HepG2 (cell line): ENCODE results near the gene CCDC57. TPM values are rescaled to one million over a fixed set of nuclear protein-coding genes. Genes with fewer than 3 reads are reported as not detected.

Source experiments
- CBX5 ChIP-seq: sonication (generic); formaldehyde crosslinking; IDR thresholded peaks from 2 replicates; pipeline ENCODE4 v1.4.0; 2020; ENCODE audit warnings: missing genetic modification reagents, borderline replicate concordance
- GABPB1 ChIP-seq: IDR thresholded peaks from 2 replicates; pipeline ENCODE4 v1.6.1; 2016; ENCODE audit warnings: mild to moderate bottlenecking, missing genetic modification reagents, moderate library complexity, missing compliant biosample characterization
- GATA4 ChIP-seq: sonication (generic); IDR thresholded peaks from 2 replicates; pipeline ENCODE4 v1.6.1; 2016; ENCODE audit warnings: antibody characterized with exemption, low read depth, borderline replicate concordance
- JDP2 ChIP-seq: sonication (generic); formaldehyde crosslinking; IDR thresholded peaks from 2 replicates; pipeline ENCODE4 v1.8.1; 2022; ENCODE audit warnings: missing genetic modification reagents, borderline replicate concordance
- MAZ ChIP-seq, 2 experiments: sonication (generic) in 1 of 2; formaldehyde crosslinking in 1 of 2; IDR thresholded peaks; 2 replicates each; pipeline versions ENCODE4 v1.5.0 to v1.6.1; 2012 to 2020; ENCODE audit warnings: low read depth in 2 of 2, mild to moderate bottlenecking in 2 of 2, borderline replicate concordance in 1 of 2, improper control_type of control experiment in 1 of 2, low read length in 1 of 2, missing genetic modification reagents in 1 of 2, moderate library complexity in 1 of 2
- MED1 ChIP-seq: sonication (generic); formaldehyde crosslinking; IDR thresholded peaks from 2 replicates; pipeline ENCODE4 v1.4.0; 2020; ENCODE audit warnings: missing genetic modification reagents
- MEIS2 ChIP-seq: sonication (generic); formaldehyde crosslinking; IDR thresholded peaks from 2 replicates; pipeline ENCODE4 v1.9.0; 2021; ENCODE audit warnings: mild to moderate bottlenecking, missing genetic modification reagents
- MIXL1 ChIP-seq: IDR thresholded peaks from 2 replicates; pipeline ENCODE4 v1.6.1; 2016
- NKX3-1 ChIP-seq: sonication (generic); formaldehyde crosslinking; IDR thresholded peaks from 2 replicates; pipeline ENCODE4 v1.5.0; 2020; ENCODE audit warnings: missing genetic modification reagents
- PRMT3 ChIP-seq: sonication (generic); formaldehyde crosslinking; IDR thresholded peaks from 2 replicates; pipeline ENCODE4 v1.8.1; 2022; ENCODE audit warnings: low read depth, mild to moderate bottlenecking, moderate library complexity, missing genetic modification reagents, borderline replicate concordance
- SCMH1 ChIP-seq: sonication (generic); formaldehyde crosslinking; IDR thresholded peaks from 2 replicates; pipeline ENCODE4 v1.9.0; 2021; ENCODE audit warnings: missing genetic modification reagents, mild to moderate bottlenecking, borderline replicate concordance
- SNRNP70 ChIP-seq: fragments of 200-400 bp; formaldehyde crosslinking; IDR thresholded peaks from 2 replicates; pipeline ENCODE4 v1.6.1; 2017; ENCODE audit warnings: mild to moderate bottlenecking, low read depth, low read length, moderate library complexity
- TEAD3 ChIP-seq: optimal IDR thresholded peaks from 2 replicates; pipeline ENCODE3; 2016; ENCODE audit warnings: borderline replicate concordance
- ZNF20 ChIP-seq: sonication (generic); formaldehyde crosslinking; IDR thresholded peaks from 2 replicates; pipeline ENCODE4 v1.4.0; 2020; ENCODE audit warnings: mild to moderate bottlenecking, moderate library complexity, missing genetic modification reagents
- ZNF570 ChIP-seq: sonication (generic); formaldehyde crosslinking; IDR thresholded peaks from 2 replicates; pipeline ENCODE4 v1.4.0; 2020; ENCODE audit warnings: mild to moderate bottlenecking, missing genetic modification reagents, borderline replicate concordance
- ZNF670 ChIP-seq: sonication (generic); formaldehyde crosslinking; IDR thresholded peaks from 2 replicates; pipeline ENCODE4 v1.8.0; 2022; ENCODE audit warnings: mild to moderate bottlenecking, missing genetic modification reagents, borderline replicate concordance
- ZNF781 ChIP-seq: sonication (generic); formaldehyde crosslinking; IDR thresholded peaks from 2 replicates; pipeline ENCODE4 v1.5.1; 2020; ENCODE audit warnings: borderline replicate concordance, mild to moderate bottlenecking, missing genetic modification reagents; ENCODE audit errors: not compliant biosample characterization
- ZSCAN12 ChIP-seq: sonication (generic); formaldehyde crosslinking; IDR thresholded peaks from 2 replicates; pipeline ENCODE4 v1.9.0; 2021; ENCODE audit warnings: mild to moderate bottlenecking, missing genetic modification reagents
- ZSCAN25 ChIP-seq: sonication (generic); formaldehyde crosslinking; IDR thresholded peaks from 2 replicates; pipeline ENCODE4 v1.8.0; 2022; ENCODE audit warnings: mild to moderate bottlenecking, missing genetic modification reagents
- polyA plus RNA-seq, 8 experiments: library from polyadenylated mRNA; depleted of rRNA in 3 of 8; stranded (reverse) in 7 of 8; unstranded in 1 of 8; fragments of >200 nt; fragmentation: Illumina TruSeq in 4 of 8; extraction: Trizol in 4 of 8; gene quantifications; 2 replicates each; pipeline versions ENCODE4 v1.2.1 to v1.2.3, GENCODE V29; 2011 to 2016; ENCODE audit warnings: low read depth in 4 of 8, missing spikeins in 1 of 8, mixed read lengths in 1 of 8; ENCODE audit not compliant: insufficient read depth in 1 of 8
- total RNA-seq, 5 experiments: library from RNA; depleted of rRNA; stranded (reverse); fragments of >200 nt; fragmentation: Illumina TruSeq; extraction: Trizol; gene quantifications; 2 replicates each; pipeline ENCODE4 v1.2.3, GENCODE V29; 2016; ENCODE audit warnings: low read depth in 1 of 5
- TF ChIP-seq, protein P1 (sequence below): sonication (generic); formaldehyde crosslinking; IDR thresholded peaks from 2 replicates; pipeline ENCODE4 v1.4.0; 2020; ENCODE audit warnings: missing genetic modification reagents, borderline replicate concordance
- TF ChIP-seq, protein P2 (sequence below): sonication (generic); formaldehyde crosslinking; IDR thresholded peaks from 2 replicates; pipeline ENCODE4 v1.4.0; 2020; ENCODE audit warnings: missing genetic modification reagents

The CCDC57 gene
- total and polyA plus RNA-seq, 2 of the 13 experiments (the other 11 are each of a cell fraction or from before 2014, with no cell fraction given): 59.3 to 59.9 TPM

DNA sequence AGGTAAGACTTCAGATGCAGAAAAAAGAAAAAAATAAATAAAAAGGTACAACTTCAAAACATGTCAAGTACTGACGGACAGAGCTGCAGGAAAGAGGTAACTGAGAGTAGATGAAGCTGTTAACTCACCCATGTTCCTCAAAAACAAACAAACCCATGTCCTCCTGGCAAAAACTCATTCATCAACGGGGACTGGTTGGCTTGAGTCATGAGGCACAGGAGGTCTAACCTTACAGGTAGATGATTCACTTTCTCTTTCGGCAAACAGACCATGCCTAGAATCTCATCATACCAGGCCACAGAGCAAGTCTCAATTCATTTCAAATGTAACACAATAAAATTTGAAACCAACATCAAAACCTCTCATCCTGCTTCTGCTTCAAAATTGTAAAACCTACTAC is 102.3 kb downstream of the CCDC57 start (continued):
- TF ChIP-seq, protein P1, sequence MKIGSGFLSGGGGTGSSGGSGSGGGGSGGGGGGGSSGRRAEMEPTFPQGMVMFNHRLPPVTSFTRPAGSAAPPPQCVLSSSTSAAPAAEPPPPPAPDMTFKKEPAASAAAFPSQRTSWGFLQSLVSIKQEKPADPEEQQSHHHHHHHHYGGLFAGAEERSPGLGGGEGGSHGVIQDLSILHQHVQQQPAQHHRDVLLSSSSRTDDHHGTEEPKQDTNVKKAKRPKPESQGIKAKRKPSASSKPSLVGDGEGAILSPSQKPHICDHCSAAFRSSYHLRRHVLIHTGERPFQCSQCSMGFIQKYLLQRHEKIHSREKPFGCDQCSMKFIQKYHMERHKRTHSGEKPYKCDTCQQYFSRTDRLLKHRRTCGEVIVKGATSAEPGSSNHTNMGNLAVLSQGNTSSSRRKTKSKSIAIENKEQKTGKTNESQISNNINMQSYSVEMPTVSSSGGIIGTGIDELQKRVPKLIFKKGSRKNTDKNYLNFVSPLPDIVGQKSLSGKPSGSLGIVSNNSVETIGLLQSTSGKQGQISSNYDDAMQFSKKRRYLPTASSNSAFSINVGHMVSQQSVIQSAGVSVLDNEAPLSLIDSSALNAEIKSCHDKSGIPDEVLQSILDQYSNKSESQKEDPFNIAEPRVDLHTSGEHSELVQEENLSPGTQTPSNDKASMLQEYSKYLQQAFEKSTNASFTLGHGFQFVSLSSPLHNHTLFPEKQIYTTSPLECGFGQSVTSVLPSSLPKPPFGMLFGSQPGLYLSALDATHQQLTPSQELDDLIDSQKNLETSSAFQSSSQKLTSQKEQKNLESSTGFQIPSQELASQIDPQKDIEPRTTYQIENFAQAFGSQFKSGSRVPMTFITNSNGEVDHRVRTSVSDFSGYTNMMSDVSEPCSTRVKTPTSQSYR (CRISPR knock-in tag): no peak
- TF ChIP-seq MED1 (CRISPR knock-in tag) (no peak), ZNF570 (CRISPR knock-in tag) (no peak), GABPB1 (0 out of 2 replicates have a peak, but pooled peaks have one; percentile 12), SNRNP70 (no peak), PRMT3 (no peak), MAZ (IDR thresholded peaks at IDR 0.05; ENCODE audit: borderline replicate concordance, low read depth, low read length) (no peak), MAZ (CRISPR knock-in tag; IDR thresholded peaks at IDR 0.05; ENCODE audit: low read depth) (no peak), NKX3-1 (CRISPR knock-in tag) (no peak), JDP2 (CRISPR knock-in tag) (no peak), GATA4 (no peak), SCMH1 (CRISPR knock-in tag) (no peak), CBX5 (CRISPR knock-in tag) (no peak), ZNF20 (no peak), ZNF781 (CRISPR knock-in tag) (no peak), MEIS2 (CRISPR knock-in tag) (no peak), ZSCAN25 (CRISPR knock-in tag) (no peak), TEAD3 (CRISPR knock-in tag) (peak; percentile 69), MIXL1 (0 out of 2 replicates have a peak, but pooled peaks have one; percentile 17), ZSCAN12 (no peak), ZNF670 (CRISPR knock-in tag) (no peak)
- TF ChIP-seq, protein P2, sequence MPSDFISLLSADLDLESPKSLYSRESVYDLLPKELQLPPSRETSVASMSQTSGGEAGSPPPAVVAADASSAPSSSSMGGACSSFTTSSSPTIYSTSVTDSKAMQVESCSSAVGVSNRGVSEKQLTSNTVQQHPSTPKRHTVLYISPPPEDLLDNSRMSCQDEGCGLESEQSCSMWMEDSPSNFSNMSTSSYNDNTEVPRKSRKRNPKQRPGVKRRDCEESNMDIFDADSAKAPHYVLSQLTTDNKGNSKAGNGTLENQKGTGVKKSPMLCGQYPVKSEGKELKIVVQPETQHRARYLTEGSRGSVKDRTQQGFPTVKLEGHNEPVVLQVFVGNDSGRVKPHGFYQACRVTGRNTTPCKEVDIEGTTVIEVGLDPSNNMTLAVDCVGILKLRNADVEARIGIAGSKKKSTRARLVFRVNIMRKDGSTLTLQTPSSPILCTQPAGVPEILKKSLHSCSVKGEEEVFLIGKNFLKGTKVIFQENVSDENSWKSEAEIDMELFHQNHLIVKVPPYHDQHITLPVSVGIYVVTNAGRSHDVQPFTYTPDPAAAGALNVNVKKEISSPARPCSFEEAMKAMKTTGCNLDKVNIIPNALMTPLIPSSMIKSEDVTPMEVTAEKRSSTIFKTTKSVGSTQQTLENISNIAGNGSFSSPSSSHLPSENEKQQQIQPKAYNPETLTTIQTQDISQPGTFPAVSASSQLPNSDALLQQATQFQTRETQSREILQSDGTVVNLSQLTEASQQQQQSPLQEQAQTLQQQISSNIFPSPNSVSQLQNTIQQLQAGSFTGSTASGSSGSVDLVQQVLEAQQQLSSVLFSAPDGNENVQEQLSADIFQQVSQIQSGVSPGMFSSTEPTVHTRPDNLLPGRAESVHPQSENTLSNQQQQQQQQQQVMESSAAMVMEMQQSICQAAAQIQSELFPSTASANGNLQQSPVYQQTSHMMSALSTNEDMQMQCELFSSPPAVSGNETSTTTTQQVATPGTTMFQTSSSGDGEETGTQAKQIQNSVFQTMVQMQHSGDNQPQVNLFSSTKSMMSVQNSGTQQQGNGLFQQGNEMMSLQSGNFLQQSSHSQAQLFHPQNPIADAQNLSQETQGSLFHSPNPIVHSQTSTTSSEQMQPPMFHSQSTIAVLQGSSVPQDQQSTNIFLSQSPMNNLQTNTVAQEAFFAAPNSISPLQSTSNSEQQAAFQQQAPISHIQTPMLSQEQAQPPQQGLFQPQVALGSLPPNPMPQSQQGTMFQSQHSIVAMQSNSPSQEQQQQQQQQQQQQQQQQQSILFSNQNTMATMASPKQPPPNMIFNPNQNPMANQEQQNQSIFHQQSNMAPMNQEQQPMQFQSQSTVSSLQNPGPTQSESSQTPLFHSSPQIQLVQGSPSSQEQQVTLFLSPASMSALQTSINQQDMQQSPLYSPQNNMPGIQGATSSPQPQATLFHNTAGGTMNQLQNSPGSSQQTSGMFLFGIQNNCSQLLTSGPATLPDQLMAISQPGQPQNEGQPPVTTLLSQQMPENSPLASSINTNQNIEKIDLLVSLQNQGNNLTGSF (CRISPR knock-in tag): no peak
